Activated naive CD8-positive, alpha-beta T cell treated with anti-CD3 and anti-CD28 coated beads, Interleukin-2, amount 10 ng/mL, durations not matched to agents 7 days and 5 days (primary cell): ENCODE measurements around the gene CAPN5. TPM values are rescaled to one million over a fixed set of nuclear protein-coding genes. Genes with fewer than 3 reads are reported as not detected.

Experiments
- ATAC-seq: fragments of 150-1000 bp; cut with Tn5 transposase; one replicate; pipeline ENCODE4 v1.10.0; 2021; ENCODE audit warnings: low read depth, moderate library complexity
- POLR2A ChIA-PET: fragments of 350-600 bp; sonication (Branson Sonifier 250); formaldehyde crosslinking; loops from one replicate; lab custom pipeline; 2021; ENCODE audit warnings: antibody characterized with exemption; lab: Charles Lee
- DNase-seq: peaks from one replicate; pipeline ENCODE4 v3.0.0; 2021
- H3K27ac Mint-ChIP-seq: one replicate; pipeline ENCODE4 v1.8.0; 2022; ENCODE audit warnings: mild to moderate bottlenecking, mixed read lengths
- H3K27me3 Mint-ChIP-seq: one replicate; pipeline ENCODE4 v1.8.0; 2022; ENCODE audit warnings: mild to moderate bottlenecking, moderate library complexity, mixed read lengths
- H3K36me3 Mint-ChIP-seq: one replicate; pipeline ENCODE4 v1.8.0; 2021; ENCODE audit warnings: mild to moderate bottlenecking, mixed read lengths
- H3K4me1 Mint-ChIP-seq: one replicate; pipeline ENCODE4 v1.8.0; 2021; ENCODE audit warnings: mixed read lengths
- H3K4me3 Mint-ChIP-seq: one replicate; pipeline ENCODE4 v1.8.0; 2022; ENCODE audit warnings: mild to moderate bottlenecking, moderate library complexity, mixed read lengths
- H3K9me3 Mint-ChIP-seq: one replicate; pipeline ENCODE4 v1.8.0; 2021; ENCODE audit warnings: mixed read lengths
- total RNA-seq, 2 experiments: library from RNA; stranded (reverse); gene quantifications; one replicate each; pipeline ENCODE4 v1.2.3, GENCODE V29; 2021

Gene CAPN5
- total RNA-seq, 2 experiments from 2014 or later: 2.8 to 3.8 TPM

DNA sequence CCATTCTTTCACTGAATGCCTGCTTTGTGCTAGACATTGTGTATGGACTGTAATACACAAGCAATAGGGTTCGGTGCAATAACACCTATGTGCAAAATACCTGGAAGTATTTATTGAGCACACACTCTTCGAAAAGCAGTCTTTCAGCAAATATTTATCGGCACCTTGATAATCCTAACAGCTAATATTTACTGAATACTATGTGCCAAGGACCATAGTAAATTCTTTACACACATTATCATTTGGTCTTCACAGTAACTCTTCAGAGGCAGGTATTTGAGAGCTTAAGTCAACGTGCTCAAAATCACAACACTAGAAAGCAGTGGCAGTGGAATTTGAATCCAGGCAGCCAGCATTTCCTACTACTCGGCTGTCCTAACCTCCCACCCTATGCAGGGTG lies 30.4 kb upstream of the CAPN5 start:
- Mint-ChIP-seq H3K4me3 (no peak overlapping the region), H3K9me3 (no peaks in the 10 kb centered on the region), H3K27me3 (peaks cover 42% of the 10 kb centered on the region), H3K4me1 (peaks cover 4% of the 10 kb centered on the region), H3K36me3 (no peaks in the 10 kb centered on the region), H3K27ac (no peak overlapping the region)
- POLR2A ChIA-PET: no interaction called here
- no peak for DNase-seq
- no peak for ATAC-seq

DNA sequence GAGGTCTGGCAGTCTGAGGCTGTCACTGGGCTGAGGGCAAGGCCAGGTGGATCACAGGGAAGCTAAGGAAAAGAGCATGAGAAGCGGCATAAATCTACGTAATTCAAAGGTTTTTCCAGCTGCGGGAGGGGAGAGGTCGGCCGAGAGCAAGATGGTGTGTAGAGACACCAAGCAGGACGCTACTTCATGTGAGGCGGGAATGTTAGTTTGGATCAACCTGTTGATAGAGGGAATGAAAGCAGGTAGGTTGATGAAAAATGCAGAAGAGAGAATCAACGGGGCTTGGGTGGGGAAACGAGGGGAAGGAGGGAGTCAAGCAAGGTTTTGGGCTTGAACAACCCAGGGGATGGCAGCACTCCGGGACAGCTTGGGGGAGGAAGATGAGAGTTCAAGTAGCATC lies 29.7 kb upstream of the CAPN5 start:
- Mint-ChIP-seq H3K4me1 (peaks cover 4% of the 10 kb centered on the region), H3K4me3 (no peak overlapping the region), H3K27me3 (peaks cover 42% of the 10 kb centered on the region), H3K9me3 (no peaks in the 10 kb centered on the region), H3K27ac (no peak overlapping the region), H3K36me3 (no peaks in the 10 kb centered on the region)
- DNase-seq: no peak
- POLR2A ChIA-PET: no interaction called here
- ATAC-seq: no peak

DNA sequence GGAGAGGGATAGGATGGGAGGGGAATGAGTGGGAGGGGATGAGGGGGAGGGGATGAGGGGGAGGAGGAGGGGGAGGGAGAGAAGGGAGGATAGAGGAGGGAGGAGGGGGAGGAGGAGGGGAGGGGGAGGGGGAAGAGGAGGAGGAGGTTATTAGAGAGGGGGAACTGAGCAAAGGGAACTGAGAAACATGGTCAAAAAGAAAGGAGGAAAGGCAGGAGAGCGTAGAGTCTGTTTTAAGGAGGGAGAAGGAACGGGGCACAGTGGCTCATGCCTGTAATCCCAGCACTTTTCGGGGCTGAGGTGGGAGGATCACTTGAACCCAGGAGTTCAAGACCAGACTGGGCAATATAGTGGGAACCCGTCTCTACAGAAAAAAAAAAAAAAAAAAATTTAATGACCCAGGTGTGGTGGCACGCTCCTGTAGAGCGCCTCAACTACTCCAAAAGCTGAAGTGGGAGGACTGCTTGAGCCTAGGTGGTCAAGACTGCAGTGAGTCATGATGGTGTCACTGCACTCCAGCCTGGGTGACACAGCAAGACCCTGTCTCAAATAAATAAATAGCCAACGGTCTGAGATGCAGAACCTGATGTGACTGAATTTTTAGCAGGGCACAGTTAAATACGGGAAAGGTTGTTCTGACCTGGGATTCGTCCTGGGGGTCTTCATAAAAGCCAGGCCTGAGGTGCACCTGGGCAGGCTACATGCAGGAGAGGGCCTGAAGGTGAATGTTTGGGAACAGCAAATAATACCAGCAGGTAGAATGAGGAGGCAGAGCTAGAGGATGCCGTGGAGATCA lies 28.5 kb upstream of the CAPN5 start:
- no peaks in the 10 kb centered on the region for H3K36me3 Mint-ChIP-seq
- POLR2A ChIA-PET: no interaction called here
- H3K9me3 Mint-ChIP-seq: no peaks in the 10 kb centered on the region
- no peak overlapping the region for H3K27ac Mint-ChIP-seq
- DNase-seq: no peak
- H3K4me1 Mint-ChIP-seq: peaks cover 4% of the 10 kb centered on the region
- no peak for ATAC-seq
- H3K27me3 Mint-ChIP-seq: peaks cover 46% of the 10 kb centered on the region
- H3K4me3 Mint-ChIP-seq: no peak overlapping the region

DNA sequence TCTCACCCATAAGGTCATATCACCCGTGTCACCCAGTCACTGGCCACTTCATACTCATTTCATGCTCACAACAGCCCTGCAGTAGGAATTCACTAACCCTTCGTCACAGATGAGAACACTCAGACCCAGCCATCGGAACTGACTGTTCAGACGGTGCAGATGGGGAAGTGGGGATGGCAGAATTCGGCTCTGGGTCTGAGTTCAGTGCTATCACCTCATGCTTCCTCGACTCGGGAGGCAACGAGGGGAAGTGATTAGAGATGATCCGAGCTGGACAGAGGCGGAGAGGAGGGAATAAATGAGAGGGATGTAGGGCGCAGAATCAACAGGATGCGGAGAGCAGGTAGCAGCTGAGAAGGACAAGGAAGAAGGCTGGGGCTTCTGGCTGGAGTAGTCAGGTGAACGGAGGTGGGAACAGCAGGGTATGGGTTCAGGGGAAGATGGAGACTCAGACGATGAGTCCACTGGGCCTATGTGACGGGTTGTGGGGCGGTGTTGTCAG lies 27.9 kb upstream of the CAPN5 start:
- Mint-ChIP-seq H3K27me3 (peaks cover 46% of the 10 kb centered on the region), H3K4me3 (peak overlapping the region; percentile 21), H3K36me3 (no peaks in the 10 kb centered on the region), H3K9me3 (no peaks in the 10 kb centered on the region), H3K4me1 (peaks cover 4% of the 10 kb centered on the region), H3K27ac (no peak overlapping the region)
- no peak for DNase-seq
- POLR2A ChIA-PET: interaction anchor here (1.2 kb wide), 1 partner anchor 256 kb away, joined by 7 read pairs; no protein-coding TSS in a partner anchor
- ATAC-seq: no peak

DNA sequence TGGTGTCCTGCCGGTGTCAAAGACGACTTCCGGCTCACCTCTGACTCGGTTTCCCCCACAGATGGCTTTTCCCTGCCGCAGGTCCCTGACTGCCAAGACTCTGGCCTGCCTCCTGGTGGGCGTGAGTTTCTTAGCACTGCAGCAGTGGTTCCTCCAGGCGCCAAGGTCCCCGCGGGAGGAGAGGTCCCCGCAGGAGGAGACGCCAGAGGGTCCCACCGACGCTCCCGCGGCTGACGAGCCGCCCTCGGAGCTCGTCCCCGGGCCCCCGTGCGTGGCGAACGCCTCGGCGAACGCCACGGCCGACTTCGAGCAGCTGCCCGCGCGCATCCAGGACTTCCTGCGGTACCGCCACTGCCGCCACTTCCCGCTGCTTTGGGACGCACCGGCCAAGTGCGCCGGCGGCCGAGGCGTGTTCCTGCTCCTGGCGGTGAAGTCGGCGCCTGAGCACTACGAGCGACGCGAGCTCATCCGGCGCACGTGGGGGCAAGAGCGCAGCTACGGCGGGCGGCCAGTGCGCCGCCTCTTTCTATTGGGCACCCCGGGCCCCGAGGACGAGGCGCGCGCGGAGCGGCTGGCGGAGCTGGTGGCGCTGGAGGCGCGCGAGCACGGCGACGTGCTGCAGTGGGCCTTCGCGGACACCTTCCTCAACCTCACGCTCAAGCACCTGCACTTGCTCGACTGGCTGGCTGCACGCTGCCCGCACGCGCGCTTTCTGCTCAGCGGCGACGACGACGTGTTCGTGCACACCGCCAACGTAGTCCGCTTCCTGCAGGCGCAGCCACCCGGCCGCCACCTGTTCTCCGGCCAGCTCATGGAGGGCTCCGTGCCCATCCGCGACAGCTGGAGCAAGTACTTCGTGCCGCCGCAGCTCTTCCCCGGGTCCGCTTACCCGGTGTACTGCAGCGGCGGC lies 27.0 kb upstream of the CAPN5 start:
- Mint-ChIP-seq H3K27me3 (peaks cover 44% of the 10 kb centered on the region), H3K4me1 (peaks cover 4% of the 10 kb centered on the region), H3K27ac (no peak overlapping the region), H3K4me3 (peak overlapping the region; percentile 21), H3K36me3 (no peaks in the 10 kb centered on the region), H3K9me3 (no peaks in the 10 kb centered on the region)
- POLR2A ChIA-PET: interaction anchor here (1.2 kb wide), 1 partner anchor 257 kb away, joined by 7 read pairs; no protein-coding TSS in a partner anchor
- ATAC-seq: peak; percentile 83
- DNase-seq: peak; percentile 66

DNA sequence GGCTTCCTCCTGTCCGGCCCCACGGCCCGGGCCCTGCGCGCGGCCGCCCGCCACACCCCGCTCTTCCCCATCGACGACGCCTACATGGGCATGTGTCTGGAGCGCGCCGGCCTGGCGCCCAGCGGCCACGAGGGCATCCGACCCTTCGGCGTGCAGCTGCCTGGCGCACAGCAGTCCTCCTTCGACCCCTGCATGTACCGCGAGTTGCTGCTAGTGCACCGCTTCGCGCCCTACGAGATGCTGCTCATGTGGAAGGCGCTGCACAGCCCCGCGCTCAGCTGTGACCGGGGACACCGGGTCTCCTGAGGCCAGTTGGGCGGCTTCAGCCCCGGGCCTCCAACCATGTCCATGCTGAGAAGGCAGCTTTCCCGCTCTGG lies 26.4 kb upstream of the CAPN5 start:
- no peak for DNase-seq
- peaks cover 45% of the 10 kb centered on the region for H3K27me3 Mint-ChIP-seq
- no peaks in the 10 kb centered on the region for H3K36me3 Mint-ChIP-seq
- H3K4me1 Mint-ChIP-seq: peaks cover 4% of the 10 kb centered on the region
- POLR2A ChIA-PET: no interaction called here
- no peak overlapping the region for H3K27ac Mint-ChIP-seq
- no peaks in the 10 kb centered on the region for H3K9me3 Mint-ChIP-seq
- no peak for ATAC-seq
- H3K4me3 Mint-ChIP-seq: peak overlapping the region; percentile 28

DNA sequence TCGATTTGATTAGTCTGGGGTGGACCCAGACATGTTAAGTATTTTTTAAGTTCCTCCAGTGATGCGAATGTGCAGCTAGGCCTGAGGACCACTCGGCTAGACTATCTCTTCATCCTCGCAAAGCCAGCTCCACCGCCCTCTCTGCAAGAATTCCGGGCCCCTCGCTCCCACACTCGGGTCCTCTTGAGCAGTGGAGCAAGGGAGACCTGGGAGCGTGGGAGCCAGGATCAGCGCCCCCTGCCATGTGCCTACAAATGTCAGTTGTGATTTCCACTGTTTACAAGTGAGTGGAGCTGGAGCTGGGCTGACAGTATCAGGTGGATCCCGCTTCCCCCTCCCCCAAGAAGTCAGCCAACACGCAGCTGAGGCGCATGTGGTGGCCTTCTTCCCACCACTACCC lies 25.9 kb upstream of the CAPN5 start:
- Mint-ChIP-seq H3K4me3 (no peak overlapping the region), H3K27me3 (peaks cover 46% of the 10 kb centered on the region), H3K36me3 (no peaks in the 10 kb centered on the region), H3K27ac (no peak overlapping the region), H3K9me3 (no peaks in the 10 kb centered on the region), H3K4me1 (peaks cover 4% of the 10 kb centered on the region)
- ATAC-seq (no peak), DNase-seq (no peak)
- POLR2A ChIA-PET: no interaction called here

DNA sequence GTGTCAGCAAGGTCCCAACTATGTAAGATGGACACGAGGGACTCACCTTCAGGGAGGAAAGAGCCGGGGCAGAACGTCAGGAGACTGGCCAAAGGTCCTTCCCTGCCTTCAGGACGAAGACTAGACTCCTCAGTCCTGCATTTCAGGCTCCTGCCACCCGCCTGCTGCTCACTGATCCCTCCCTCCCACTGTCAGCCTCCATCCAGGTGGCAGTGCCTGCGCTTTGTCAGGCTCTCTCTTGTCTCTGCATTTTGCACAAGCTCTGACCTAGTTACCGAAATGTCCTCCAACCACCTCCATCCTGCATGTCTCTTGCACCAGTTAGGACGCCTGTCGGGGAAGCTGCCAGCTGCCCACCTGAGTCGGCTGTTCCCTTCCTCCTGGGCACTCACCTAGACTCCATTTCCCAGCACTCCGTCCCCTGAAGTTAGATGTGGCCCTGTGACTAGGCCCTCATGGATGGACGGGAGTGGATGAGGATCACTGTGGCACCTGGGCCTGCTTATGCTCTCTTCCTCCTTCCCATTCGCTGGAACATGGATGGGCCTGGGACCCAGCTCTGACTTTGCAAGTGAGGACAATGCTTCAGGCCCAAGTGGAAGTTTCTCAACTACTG lies 24.6 kb upstream of the CAPN5 start:
- Mint-ChIP-seq H3K4me3 (no peak overlapping the region), H3K9me3 (no peaks in the 10 kb centered on the region), H3K36me3 (no peaks in the 10 kb centered on the region)

DNA sequence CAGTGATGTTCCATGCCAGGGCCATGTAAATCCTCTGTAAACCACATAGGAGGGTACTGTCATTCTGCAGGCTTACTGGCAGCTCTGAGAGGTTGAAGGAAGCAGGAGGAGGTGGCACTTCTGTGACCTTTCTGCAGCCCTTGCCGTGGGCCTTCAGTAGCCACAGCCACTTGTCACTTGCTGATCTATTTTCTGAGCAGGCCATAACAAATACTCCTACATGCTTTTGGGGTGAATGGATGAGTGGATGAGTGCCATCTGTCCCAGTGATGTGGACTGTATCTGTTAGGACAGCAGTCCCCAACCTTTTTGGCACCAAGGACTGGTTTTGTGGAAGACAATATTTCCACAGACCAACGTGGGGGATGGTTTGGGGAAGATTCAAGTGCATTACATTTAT lies 22.4 kb upstream of the CAPN5 start:
- POLR2A ChIA-PET: no interaction called here
- DNase-seq: no peak
- Mint-ChIP-seq H3K27me3 (peaks cover 17% of the 10 kb centered on the region), H3K4me1 (peaks cover 11% of the 10 kb centered on the region), H3K36me3 (no peaks in the 10 kb centered on the region), H3K27ac (no peak overlapping the region), H3K9me3 (no peaks in the 10 kb centered on the region), H3K4me3 (no peak overlapping the region)
- no peak for ATAC-seq

More for the DNA sequence above, 24.6 kb upstream of the CAPN5 start:
- no peak for ATAC-seq
- DNase-seq: no peak
- Mint-ChIP-seq H3K27me3 (peaks cover 36% of the 10 kb centered on the region), H3K27ac (no peak overlapping the region), H3K4me1 (peaks cover 10% of the 10 kb centered on the region)
- POLR2A ChIA-PET: interaction anchor here (0.6 kb wide), 1 partner anchor 1543 kb away, joined by 3 read pairs; no protein-coding TSS in a partner anchor

DNA sequence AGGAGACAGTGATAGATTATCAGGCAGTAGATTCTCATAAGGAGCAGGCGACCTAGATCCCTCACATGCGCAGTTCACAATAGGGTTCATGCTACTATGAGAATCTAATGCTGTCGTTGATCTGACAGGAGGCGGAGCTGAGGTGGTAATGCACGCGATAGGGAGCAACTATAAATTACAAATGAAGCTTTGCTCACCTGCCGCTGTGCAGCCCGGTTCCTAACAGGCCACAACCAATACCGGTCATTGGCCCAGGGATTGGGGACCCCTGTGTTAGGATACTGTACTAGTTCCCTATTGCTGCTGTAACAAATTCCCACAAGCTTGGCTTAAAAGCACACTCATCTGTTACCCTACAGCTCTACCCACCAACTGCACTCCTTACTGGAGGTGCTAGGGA lies 21.9 kb upstream of the CAPN5 start:
- H3K9me3 Mint-ChIP-seq: no peaks in the 10 kb centered on the region
- H3K4me1 Mint-ChIP-seq: peaks cover 11% of the 10 kb centered on the region
- H3K27me3 Mint-ChIP-seq: peaks cover 17% of the 10 kb centered on the region
- DNase-seq (no peak), ATAC-seq (no peak)
- no peak overlapping the region for H3K27ac Mint-ChIP-seq
- POLR2A ChIA-PET: no interaction called here
- no peak overlapping the region for H3K4me3 Mint-ChIP-seq
- no peaks in the 10 kb centered on the region for H3K36me3 Mint-ChIP-seq

DNA sequence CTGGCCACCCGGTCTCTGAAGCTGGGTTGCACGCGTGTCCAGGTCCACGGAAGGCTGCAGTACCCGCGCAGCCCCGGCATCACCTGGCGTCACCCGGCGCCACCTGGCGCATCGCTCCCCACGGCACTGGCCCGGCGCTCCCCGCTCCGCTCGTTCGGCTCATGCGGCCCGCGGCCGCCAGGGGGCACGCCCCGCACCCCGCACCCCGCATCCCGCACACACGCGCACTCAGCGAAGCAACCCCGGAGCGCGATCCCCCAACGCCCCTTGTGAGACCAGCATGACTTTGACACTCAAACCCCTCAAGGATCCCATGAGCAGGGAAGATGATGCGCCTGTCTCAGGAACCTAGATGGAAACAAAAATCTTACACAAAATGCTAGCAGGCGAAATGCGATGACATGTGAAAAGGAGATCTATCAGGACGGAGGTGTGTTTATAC lies 20.7 kb upstream of the CAPN5 start:
- Mint-ChIP-seq H3K9me3 (no peaks in the 10 kb centered on the region), H3K36me3 (no peaks in the 10 kb centered on the region), H3K4me3 (no peak overlapping the region), H3K27ac (no peak overlapping the region), H3K4me1 (peaks cover 9% of the 10 kb centered on the region), H3K27me3 (peaks cover 17% of the 10 kb centered on the region)
- DNase-seq: peak; percentile 83
- POLR2A ChIA-PET: no interaction called here
- peak; percentile 73 for ATAC-seq

DNA sequence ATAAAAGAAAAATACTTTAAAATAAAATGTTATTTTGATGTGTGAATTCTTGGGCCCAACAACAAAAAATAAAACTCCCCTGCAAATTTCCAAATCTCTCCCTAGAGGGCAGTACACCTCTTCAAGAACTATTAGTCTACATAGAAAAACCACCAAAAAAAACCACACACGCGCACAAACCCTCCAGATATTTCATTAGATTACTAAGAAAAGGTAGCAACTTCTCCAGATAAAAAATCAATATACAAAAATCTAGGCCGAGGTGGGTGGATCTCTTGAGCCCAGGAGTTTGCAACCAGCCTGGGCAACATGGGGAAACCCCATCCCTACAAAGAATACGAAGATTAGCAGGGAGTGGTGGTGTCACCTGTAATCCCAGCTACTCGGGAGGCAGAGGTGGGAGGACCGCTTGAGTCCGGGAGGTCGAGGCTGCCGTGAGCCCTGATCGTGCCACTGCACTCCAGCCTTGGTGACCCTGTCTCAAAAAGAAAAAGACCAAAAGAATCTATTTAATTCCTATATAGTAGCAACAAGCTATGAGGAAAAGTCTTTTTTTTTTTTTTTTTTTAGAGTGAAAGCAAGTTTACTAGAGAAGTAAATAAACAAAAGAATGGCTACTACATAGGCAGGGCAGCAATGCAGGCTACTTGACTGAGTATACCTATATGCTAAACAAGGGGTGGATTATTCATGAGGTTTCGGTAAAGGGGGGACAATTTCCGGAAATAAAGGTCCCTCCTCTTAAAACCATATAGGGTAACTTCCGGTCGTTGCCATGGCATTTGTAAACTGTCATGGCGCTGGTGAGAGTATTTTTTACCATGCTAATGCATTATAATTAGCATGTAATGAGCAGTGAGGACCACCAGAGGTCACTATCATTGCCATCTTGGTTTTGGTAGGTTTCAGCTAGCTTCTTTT lies 19.5 kb upstream of the CAPN5 start:
- peak overlapping the region; percentile 4 for H3K27ac Mint-ChIP-seq
- peaks cover 17% of the 10 kb centered on the region for H3K27me3 Mint-ChIP-seq
- DNase-seq (peak; percentile 59), ATAC-seq (peak; percentile 76)
- H3K36me3 Mint-ChIP-seq: no peaks in the 10 kb centered on the region
- no peaks in the 10 kb centered on the region for H3K9me3 Mint-ChIP-seq
- POLR2A ChIA-PET: interaction anchor here (0.6 to 1.6 kb wide), 4 partner anchors 35 to 74 kb away, joined by 3 to 15 read pairs (median 6); no protein-coding TSS in a partner anchor
- H3K4me1 Mint-ChIP-seq: peaks cover 9% of the 10 kb centered on the region
- H3K4me3 Mint-ChIP-seq: peak overlapping the region; percentile 63
